ENCODE data around the gene MBD4.

DNA sequence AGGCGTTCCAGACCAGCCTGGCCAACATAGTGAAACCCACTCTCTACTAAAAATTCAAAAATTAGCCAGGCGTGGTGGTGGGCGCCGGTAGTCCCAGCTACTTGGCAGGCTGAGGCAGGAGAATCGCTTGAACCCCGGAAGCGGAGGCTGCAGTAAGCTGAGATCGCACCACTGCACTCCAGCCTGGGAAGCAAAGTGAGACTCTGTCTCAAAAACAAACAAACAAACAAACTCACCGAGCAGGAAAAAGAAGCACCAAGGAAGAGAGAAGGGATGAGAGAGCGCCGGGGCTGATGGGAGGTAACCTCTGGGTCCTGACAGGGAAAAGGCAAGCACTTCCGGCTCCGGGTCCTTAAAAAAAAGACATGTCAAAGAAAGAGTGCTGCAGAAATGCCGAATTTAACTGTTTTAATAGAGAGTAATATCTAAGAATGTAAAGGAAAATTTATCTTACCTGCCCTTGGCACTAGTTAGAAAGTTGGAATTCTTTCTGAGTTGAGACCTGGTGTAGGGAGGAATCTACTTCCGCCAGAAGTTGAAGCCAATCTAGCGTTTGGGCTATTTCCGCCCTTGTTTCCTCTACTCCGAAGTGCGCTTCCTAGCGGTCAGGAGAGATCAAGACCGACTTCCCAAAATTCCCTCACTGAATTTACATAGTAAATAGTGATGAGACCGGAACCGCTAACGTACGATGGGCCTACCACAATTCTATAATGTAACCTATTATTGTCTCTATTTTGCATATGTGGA is 40.4 kb downstream of the MBD4 start:
- TF ChIP-seq, protein P1, sequence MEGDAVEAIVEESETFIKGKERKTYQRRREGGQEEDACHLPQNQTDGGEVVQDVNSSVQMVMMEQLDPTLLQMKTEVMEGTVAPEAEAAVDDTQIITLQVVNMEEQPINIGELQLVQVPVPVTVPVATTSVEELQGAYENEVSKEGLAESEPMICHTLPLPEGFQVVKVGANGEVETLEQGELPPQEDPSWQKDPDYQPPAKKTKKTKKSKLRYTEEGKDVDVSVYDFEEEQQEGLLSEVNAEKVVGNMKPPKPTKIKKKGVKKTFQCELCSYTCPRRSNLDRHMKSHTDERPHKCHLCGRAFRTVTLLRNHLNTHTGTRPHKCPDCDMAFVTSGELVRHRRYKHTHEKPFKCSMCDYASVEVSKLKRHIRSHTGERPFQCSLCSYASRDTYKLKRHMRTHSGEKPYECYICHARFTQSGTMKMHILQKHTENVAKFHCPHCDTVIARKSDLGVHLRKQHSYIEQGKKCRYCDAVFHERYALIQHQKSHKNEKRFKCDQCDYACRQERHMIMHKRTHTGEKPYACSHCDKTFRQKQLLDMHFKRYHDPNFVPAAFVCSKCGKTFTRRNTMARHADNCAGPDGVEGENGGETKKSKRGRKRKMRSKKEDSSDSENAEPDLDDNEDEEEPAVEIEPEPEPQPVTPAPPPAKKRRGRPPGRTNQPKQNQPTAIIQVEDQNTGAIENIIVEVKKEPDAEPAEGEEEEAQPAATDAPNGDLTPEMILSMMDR (IDR thresholded peaks at IDR 0.05), result peak in 3 of 4 experiments; percentile 72 to 80 (median 76)
- TF ChIP-seq EP300 (IDR thresholded peaks at IDR 0.05), result no peak
- TF ChIP-seq POLR2AphosphoS5 (IDR thresholded peaks at IDR 0.05), result peak; percentile 21
- TF ChIP-seq POLR2A (IDR thresholded peaks at IDR 0.05), result no peak
